ENCODE results near the gene CHD8.

The CHD8 gene

GRCh38 chr14:21347201-21347600 is 108.7 kb downstream of the CHD8 start:
- ATAC-seq: no peak

GRCh38 chr14:21346532-21347135 is 109.3 kb downstream of the CHD8 start:
- peak; percentile 8; the same call in 1 of the 3 replicates for ATAC-seq
- TF ChIP-seq TOX (CRISPR knock-in tag; IDR thresholded peaks at IDR 0.05; ENCODE audit: borderline replicate concordance) (no peak), ARNTL (CRISPR knock-in tag; IDR thresholded peaks at IDR 0.05; ENCODE audit: borderline replicate concordance, low read depth) (no peak), CREB5 (CRISPR knock-in tag; IDR thresholded peaks at IDR 0.05; ENCODE audit: low read depth) (no peak), BACH2 (CRISPR knock-in tag; IDR thresholded peaks at IDR 0.05; ENCODE audit: borderline replicate concordance) (no peak), POU6F1 (CRISPR knock-in tag; IDR thresholded peaks at IDR 0.05; ENCODE audit: borderline replicate concordance, low read depth) (no peak), ZNF8 (CRISPR knock-in tag; IDR thresholded peaks at IDR 0.05) (no peak)

More at GRCh38 chr14:21347201-21347600, 108.7 kb downstream of the CHD8 start:
- no peak for TF ChIP-seq GLIS3 (CRISPR knock-in tag; IDR thresholded peaks at IDR 0.05)

- TF ChIP-seq TCF4 (CRISPR knock-in tag; IDR thresholded peaks at IDR 0.05; ENCODE audit: borderline replicate concordance): no peak
- TF ChIP-seq ZC3H10 (CRISPR knock-in tag; IDR thresholded peaks at IDR 0.05): no peak
- no peak for TF ChIP-seq ISL1 (CRISPR knock-in tag; IDR thresholded peaks at IDR 0.05)
- TF ChIP-seq ZNF565 (CRISPR knock-in tag; conservative IDR thresholded peaks at IDR 0.05; ENCODE audit: low read depth): no peak
- no peak for TF ChIP-seq CSRNP3 (CRISPR knock-in tag; IDR thresholded peaks at IDR 0.05)
- TF ChIP-seq ARNTL (CRISPR knock-in tag; IDR thresholded peaks at IDR 0.05; ENCODE audit: borderline replicate concordance, low read depth): no peak
- no peak for TF ChIP-seq PATZ1 (CRISPR knock-in tag; IDR thresholded peaks at IDR 0.05; ENCODE audit: borderline replicate concordance)
- TF ChIP-seq GLIS3 (CRISPR knock-in tag; IDR thresholded peaks at IDR 0.05): no peak
- no peak for TF ChIP-seq ZFP30 (CRISPR knock-in tag; IDR thresholded peaks at IDR 0.05)
- no peak for TF ChIP-seq CREB5 (CRISPR knock-in tag; IDR thresholded peaks at IDR 0.05; ENCODE audit: low read depth)
- no peak for TF ChIP-seq POU6F1 (CRISPR knock-in tag; IDR thresholded peaks at IDR 0.05; ENCODE audit: borderline replicate concordance, low read depth)
- TF ChIP-seq ZFP3 (CRISPR knock-in tag; IDR thresholded peaks at IDR 0.05): no peak
- TF ChIP-seq CSDC2 (CRISPR knock-in tag; IDR thresholded peaks at IDR 0.05): no peak
- no peak for TF ChIP-seq PPARA (CRISPR knock-in tag; IDR thresholded peaks at IDR 0.05; ENCODE audit: borderline replicate concordance)
- no peak for TF ChIP-seq TSHZ2 (CRISPR knock-in tag; IDR thresholded peaks at IDR 0.05)
- no peak for TF ChIP-seq ZNF70 (CRISPR knock-in tag; IDR thresholded peaks at IDR 0.05)
- TF ChIP-seq SNAI2 (CRISPR knock-in tag; IDR thresholded peaks at IDR 0.05): no peak
- TF ChIP-seq ZNF8 (CRISPR knock-in tag; IDR thresholded peaks at IDR 0.05): no peak
- no peak for TF ChIP-seq ESRRG (CRISPR knock-in tag; IDR thresholded peaks at IDR 0.05)
- TF ChIP-seq RARB (CRISPR knock-in tag; IDR thresholded peaks at IDR 0.05): no peak
Observed at GRCh38 chr14:21343035-21343794, 112.7 kb downstream of the CHD8 start.

More at GRCh38 chr14:21343035-21343794, 112.7 kb downstream of the CHD8 start:
- ATAC-seq: no peak
